Lung (tissue), 12 donors: ENCODE results near the gene CA10. TPM values are rescaled to one million over a fixed set of nuclear protein-coding genes. Genes with fewer than 3 reads are reported as not detected.
A peak's percentile ranks its signal among the peaks of the same experiment; 100 is the strongest.

Experiments used
- ATAC-seq: fragments of 200-7000 bp; cut with Tn5 transposase; one replicate; pipeline ENCODE4 v1.9.1; 2020; ENCODE audit warnings: moderate number of reproducible peaks; ENCODE audit not compliant: insufficient read depth, low FRiP score
- DNase-seq, 3 donors: peaks; one replicate each; pipeline ENCODE4 v3.0.0-alpha.2; 2013 to 2017
- H3K27ac ChIP-seq, 2 donors: one replicate each; pipeline ENCODE4 v1.5.1; 2013; ENCODE audit warnings: mild to moderate bottlenecking in 2 of 2, moderate library complexity in 2 of 2, control low read depth in 1 of 2, inconsistent platforms in 1 of 2, low read depth in 1 of 2, low read length in 1 of 2
- H3K27me3 ChIP-seq, 3 donors: one replicate each; pipeline ENCODE4 v1.5.1; 2013; ENCODE audit warnings: low read length in 2 of 3; ENCODE audit not compliant: control insufficient read depth in 3 of 3, insufficient read depth in 3 of 3
- H3K36me3 ChIP-seq, 4 donors: one replicate each; pipeline ENCODE4 v1.5.1; 2013; ENCODE audit warnings: low read length in 4 of 4, mild to moderate bottlenecking in 1 of 4, moderate library complexity in 1 of 4; ENCODE audit not compliant: control insufficient read depth in 4 of 4, insufficient read depth in 4 of 4
- H3K4me1 ChIP-seq, 5 donors: one replicate each; pipeline ENCODE4 v1.5.1; 2013; ENCODE audit warnings: low read length in 5 of 5, mild to moderate bottlenecking in 2 of 5, moderate library complexity in 1 of 5; ENCODE audit not compliant: control insufficient read depth in 5 of 5, insufficient read depth in 5 of 5
- H3K4me3 ChIP-seq: one replicate; pipeline ENCODE4 v1.5.1; 2013; ENCODE audit warnings: mild to moderate bottlenecking, control low read depth, moderate library complexity
- H3K9ac ChIP-seq, 2 donors: one replicate each; pipeline ENCODE4 v1.5.1; 2013; ENCODE audit warnings: low read length in 2 of 2, control low read depth in 1 of 2; ENCODE audit not compliant: insufficient read depth in 1 of 2
- H3K9me3 ChIP-seq, 4 donors: one replicate each; pipeline ENCODE4 v1.5.1; 2013; ENCODE audit warnings: low read length in 3 of 4, mild to moderate bottlenecking in 1 of 4, moderate library complexity in 1 of 4; ENCODE audit not compliant: control insufficient read depth in 4 of 4, insufficient read depth in 3 of 4
- CTCF ChIP-seq: IDR thresholded peaks from 2 replicates; pipeline ENCODE4 v1.5.1; 2012; ENCODE audit warnings: mild to moderate bottlenecking; ENCODE audit errors: control extremely low read depth, extremely low read depth
- WGBS, 2 donors: extraction: QIAGEN DNeasy Blood & Tissue Kit; methylation state at CpG; one replicate each; pipeline ENCODE4 v1.1.7; 2013; 5-methylcytosine and 5-hydroxymethylcytosine counted together
- polyA plus RNA-seq, 2 donors: library from polyadenylated mRNA; stranded (reverse); fragments of 200-250 nt; gene quantifications; one replicate each; pipeline ENCODE4 v1.2.1, GENCODE V29; 2013
- total RNA-seq, 2 donors: library from RNA; depleted of rRNA in 1 of 2; stranded (reverse); fragments of >200 nt in 1 of 2; gene quantifications; one replicate each; pipeline ENCODE4 v1.2.1, GENCODE V29; 2014 to 2021
- donor health status: control.
- donor health status: control.
- donor health status: Bipolar disorder and iron deficiency.
- donor health status: healthy.
- donor health status: DM: yes; HTN: yes; CAD: no.

Gene CA10
- total and polyA plus RNA-seq, 4 donors, result 0.04 to 0.17 TPM; not detected in 2

GRCh38 chr17:51703361-51704341, 454.9 kb downstream of the CA10 start:
- H3K4me1 ChIP-seq, result no peaks in the 10 kb centered on the region
- no peaks in the 10 kb centered on the region for H3K9me3 ChIP-seq
- H3K9ac ChIP-seq, result no peak overlapping the region
- H3K36me3 ChIP-seq, result no peaks in the 10 kb centered on the region
- DNase-seq, result peak in 2 of 3 donors; percentile 15 to 25
- no peak overlapping the region for H3K4me3 ChIP-seq
- H3K27ac ChIP-seq, result no peak overlapping the region
- 66 to 78% methylated on average over 8 of the region's 8 CpGs for WGBS, 2 donors
- ATAC-seq, result peak; percentile 47
- TF ChIP-seq CTCF, result no peak
- no peaks in the 10 kb centered on the region for H3K27me3 ChIP-seq

GRCh38 chr17:51702963-51703360, 455.6 kb downstream of the CA10 start:
- H3K27me3 ChIP-seq, result peaks cover 0 to 1% (median 0%) of the 10 kb centered on the region in 3 donors
- peaks cover 0 to under 1% (median 0%) of the 10 kb centered on the region in 4 donors for H3K9me3 ChIP-seq
- H3K27ac ChIP-seq, result no peak overlapping the region
- no peak overlapping the region for H3K9ac ChIP-seq
- 49 to 71% methylated on average over 3 of the region's 3 CpGs for WGBS, 2 donors
- H3K4me3 ChIP-seq, result no peak overlapping the region
- H3K4me1 ChIP-seq, result no peaks in the 10 kb centered on the region
- no peak for ATAC-seq
- TF ChIP-seq CTCF, result no peak
- H3K36me3 ChIP-seq, result no peaks in the 10 kb centered on the region
- no peak for DNase-seq

GRCh38 chr17:51701501-51701900, 457.0 kb downstream of the CA10 start:
- 55 to 85% methylated on average over 2 of the region's 2 CpGs for WGBS, 2 donors
- H3K27ac ChIP-seq, result no peak overlapping the region
- H3K9ac ChIP-seq, result no peak overlapping the region
- TF ChIP-seq CTCF, result no peak
- peaks cover 0 to 2% (median 0%) of the 10 kb centered on the region in 4 donors for H3K9me3 ChIP-seq
- H3K4me3 ChIP-seq, result no peak overlapping the region
- ATAC-seq, result no peak
- DNase-seq, result no peak
- H3K27me3 ChIP-seq, result peaks cover 0 to 4% (median 0%) of the 10 kb centered on the region in 3 donors
- H3K4me1 ChIP-seq, result no peaks in the 10 kb centered on the region
- no peaks in the 10 kb centered on the region for H3K36me3 ChIP-seq
